ENCODE measurements around the gene CFAP58.

CFAP58 gene

DNA sequence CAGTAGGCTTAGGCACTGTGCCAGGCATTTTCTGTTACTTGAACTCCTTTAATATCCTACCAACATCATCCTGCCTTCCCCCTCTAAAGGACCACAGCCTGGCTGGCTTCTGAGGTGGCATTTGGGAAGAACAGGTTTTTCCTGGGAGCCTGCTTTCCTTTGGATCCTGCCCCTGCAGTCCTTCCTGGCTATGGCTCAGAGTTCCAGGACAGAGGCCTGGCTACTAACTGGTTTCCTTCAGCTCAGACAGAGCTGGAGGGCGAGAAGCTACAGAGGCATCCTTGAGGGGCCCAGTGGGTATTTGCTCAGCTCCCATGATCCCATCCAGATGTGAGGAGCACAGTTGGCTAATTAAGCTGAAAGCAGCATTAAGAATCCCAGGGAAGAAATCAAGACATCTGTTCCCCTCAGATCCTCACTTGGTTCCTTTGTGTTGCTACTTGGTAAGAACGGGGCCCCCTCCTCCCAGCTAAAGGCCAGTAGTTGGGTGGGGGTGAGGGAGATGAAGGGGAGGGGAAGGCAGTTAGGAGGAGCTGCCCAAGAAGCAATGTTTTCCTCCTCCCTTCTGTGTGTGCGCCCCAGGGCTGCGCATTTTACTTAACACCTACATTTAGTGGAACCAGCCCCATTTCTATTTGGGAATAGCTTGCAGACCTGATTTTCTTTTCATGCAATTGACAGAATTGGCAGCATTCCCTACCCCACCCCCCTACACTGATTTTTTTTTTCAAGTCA, 144.9 kb downstream of the CFAP58 start:
- H3K27me3 ChIP-seq = peaks cover 13% of the 10 kb centered on the region
- H3K4me3 ChIP-seq (ENCODE audit: low read depth in 1 of 2, low read length in 1 of 2) = no peak overlapping the region
- no peaks in the 10 kb centered on the region for H3K9me3 ChIP-seq
- H3K36me3 ChIP-seq = no peaks in the 10 kb centered on the region
- no peaks in the 10 kb centered on the region for H3K4me1 ChIP-seq (ENCODE audit: control insufficient read depth in 1 of 2, insufficient read depth in 1 of 2, low read depth in 1 of 2, low read length in 1 of 2)
- no peak for TF ChIP-seq CTCF (IDR thresholded peaks at IDR 0.05)
- H3K27ac ChIP-seq = no peak overlapping the region

- no peaks in the 10 kb centered on the region for H3K4me1 ChIP-seq (ENCODE audit: control insufficient read depth in 1 of 2, insufficient read depth in 1 of 2, low read depth in 1 of 2, low read length in 1 of 2)
- H3K27ac ChIP-seq = no peak overlapping the region
- no peak for TF ChIP-seq CTCF (IDR thresholded peaks at IDR 0.05)
Observed at GRCh38 chr10:104501449-104501848, 147.8 kb downstream of the CFAP58 start.

GRCh38 chr10:104501864-104502579, 148.4 kb downstream of the CFAP58 start:
- no peak for TF ChIP-seq CTCF (IDR thresholded peaks at IDR 0.05)
- H3K4me3 ChIP-seq (ENCODE audit: low read depth in 1 of 2, low read length in 1 of 2) = no peak overlapping the region
- no peaks in the 10 kb centered on the region for H3K9me3 ChIP-seq
- no peaks in the 10 kb centered on the region for H3K36me3 ChIP-seq
- peaks cover 0 to 4% of the 10 kb centered on the region in 2 experiments for H3K4me1 ChIP-seq (ENCODE audit: control insufficient read depth in 1 of 2, insufficient read depth in 1 of 2, low read depth in 1 of 2, low read length in 1 of 2)
- H3K27me3 ChIP-seq = peaks cover 18% of the 10 kb centered on the region
- no peak overlapping the region for H3K27ac ChIP-seq

More at GRCh38 chr10:104501449-104501848, 147.8 kb downstream of the CFAP58 start:
- Histone ChIP-seq H3K27me3 (peaks cover 14% of the 10 kb centered on the region), H3K36me3 (no peaks in the 10 kb centered on the region), H3K4me3 (ENCODE audit: low read depth in 1 of 2, low read length in 1 of 2) (no peak overlapping the region), H3K9me3 (no peaks in the 10 kb centered on the region)

DNA sequence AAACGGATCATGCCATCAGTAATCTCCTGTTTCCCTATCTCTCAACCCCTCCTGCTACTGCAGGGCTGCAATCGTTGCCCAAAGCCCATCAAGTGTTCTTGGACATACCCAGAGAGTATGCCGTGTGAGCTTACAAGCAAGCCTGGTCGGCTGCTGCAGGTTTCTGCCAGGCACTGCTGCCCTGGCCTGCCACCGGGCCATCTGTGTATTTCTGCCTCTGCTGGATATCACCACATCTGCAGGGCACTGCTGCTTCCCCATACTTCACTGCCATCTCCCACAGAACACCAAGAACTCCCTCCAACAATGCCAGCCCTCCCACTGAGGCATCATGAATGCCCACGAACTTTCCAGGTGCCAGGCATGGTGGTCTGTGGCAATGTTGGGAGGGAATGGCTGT, 149.3 kb downstream of the CFAP58 start:
- Histone ChIP-seq H3K36me3 (no peaks in the 10 kb centered on the region), H3K27me3 (peaks cover 23% of the 10 kb centered on the region), H3K9me3 (no peaks in the 10 kb centered on the region), H3K27ac (no peak overlapping the region), H3K4me1 (ENCODE audit: control insufficient read depth in 1 of 2, insufficient read depth in 1 of 2, low read depth in 1 of 2, low read length in 1 of 2) (peaks cover 0 to 7% of the 10 kb centered on the region in 2 experiments), H3K4me3 (ENCODE audit: low read depth in 1 of 2, low read length in 1 of 2) (no peak overlapping the region)
- no peak for TF ChIP-seq CTCF (IDR thresholded peaks at IDR 0.05)
